Osteocyte (in vitro differentiated cells): ENCODE results near the gene VGLL3. TPM values are rescaled to one million over a fixed set of nuclear protein-coding genes. Genes with fewer than 3 reads are reported as not detected.

Experiments used
- DNase-seq: peaks from one replicate; pipeline ENCODE4 v3.0.0; 2021; ENCODE audit warnings: mixed read lengths; ENCODE audit not compliant: unreplicated experiment; ENCODE audit errors: extremely low spot score
- H3K27ac Mint-ChIP-seq: one replicate; pipeline ENCODE4 v1.8.0; 2021; ENCODE audit warnings: mild to moderate bottlenecking, mixed read lengths; ENCODE audit not compliant: unreplicated experiment
- H3K27me3 Mint-ChIP-seq: one replicate; pipeline ENCODE4 v1.8.0; 2021; ENCODE audit warnings: mixed read lengths; ENCODE audit not compliant: unreplicated experiment
- H3K36me3 Mint-ChIP-seq: one replicate; pipeline ENCODE4 v1.8.0; 2021; ENCODE audit warnings: mixed read lengths; ENCODE audit not compliant: unreplicated experiment
- H3K4me1 Mint-ChIP-seq: one replicate; pipeline ENCODE4 v1.8.0; 2021; ENCODE audit warnings: mixed read lengths; ENCODE audit not compliant: unreplicated experiment
- H3K4me3 Mint-ChIP-seq: one replicate; pipeline ENCODE4 v1.8.0; 2021; ENCODE audit warnings: mild to moderate bottlenecking, moderate library complexity, mixed read lengths; ENCODE audit not compliant: unreplicated experiment
- H3K9me3 Mint-ChIP-seq: one replicate; pipeline ENCODE4 v1.8.0; 2021; ENCODE audit warnings: mixed read lengths; ENCODE audit not compliant: unreplicated experiment
- CTCF ChIP-seq: fragments of 200-600 bp; sonication (generic); IDR thresholded peaks from 2 replicates; pipeline ENCODE4 v1.5.0; 2021; ENCODE audit warnings: antibody characterized with exemption, mild to moderate bottlenecking, moderate library complexity
- total RNA-seq: library from RNA; stranded (reverse); gene quantifications from 2 replicates; pipeline ENCODE4 v1.2.1, GENCODE V29; 2021

The VGLL3 gene
- total RNA-seq, 1 donor from 2014 or later: 587 TPM

GRCh38 chr3:86913160-86913559, 77.8 kb downstream of the VGLL3 start:
- H3K27ac Mint-ChIP-seq: no peak overlapping the region
- DNase-seq: no peak
- peaks cover 16% of the 10 kb centered on the region for H3K4me1 Mint-ChIP-seq
- H3K36me3 Mint-ChIP-seq: no peaks in the 10 kb centered on the region
- H3K27me3 Mint-ChIP-seq: no peaks in the 10 kb centered on the region
- no peaks in the 10 kb centered on the region for H3K9me3 Mint-ChIP-seq
- TF ChIP-seq CTCF: no peak
- no peak overlapping the region for H3K4me3 Mint-ChIP-seq

GRCh38 chr3:86895202-86895601, 95.7 kb downstream of the VGLL3 start:
- peaks cover 36% of the 10 kb centered on the region for H3K4me1 Mint-ChIP-seq
- TF ChIP-seq CTCF: no peak
- peak overlapping the region; percentile 70 for H3K27ac Mint-ChIP-seq
- no peaks in the 10 kb centered on the region for H3K36me3 Mint-ChIP-seq
- no peaks in the 10 kb centered on the region for H3K9me3 Mint-ChIP-seq
- no peak for DNase-seq
- no peaks in the 10 kb centered on the region for H3K27me3 Mint-ChIP-seq
- H3K4me3 Mint-ChIP-seq: no peak overlapping the region

GRCh38 chr3:86890741-86891396, 100.1 kb downstream of the VGLL3 start:
- TF ChIP-seq CTCF: peak; percentile 24
- no peak for DNase-seq
- Mint-ChIP-seq H3K27me3 (no peaks in the 10 kb centered on the region), H3K36me3 (peaks cover 2% of the 10 kb centered on the region), H3K9me3 (peaks cover 5% of the 10 kb centered on the region), H3K4me3 (no peak overlapping the region), H3K27ac (peak overlapping the region; percentile 87), H3K4me1 (peaks cover 38% of the 10 kb centered on the region)

Other genes starting within 250 kb of the VGLL3 start
- 36.9 and 41.9 TPM in 2 replicates for gene CHMP2B, start 236.2 kb upstream of the VGLL3 start, total RNA-seq